Stimulated activated CD8-positive, alpha-beta memory T cell treated with anti-CD3 and anti-CD28 coated beads, Interleukin-4, amount 100 ng/mL, for 48 hours (primary cell): Measurements from ENCODE around the gene XPNPEP3.
"Not testable (repeated sequence)": the region's sequence is repeated elsewhere in the genome, so short reads cannot be mapped to it uniquely, and the experiment has no call there.

Source experiments
- DNase-seq: peaks from one replicate; pipeline ENCODE4 v3.0.0-alpha.2; 2020

The XPNPEP3 gene

GRCh38 chr22:40862013-40862412, 5.1 kb downstream of the XPNPEP3 start, which contains the start of gene DNAJB7:
DNAJB7 (minus strand) TSS chr22:40862113; CDS start chr22:40861994, 119 bp downstream.
- DNase-seq, result no peak

DNA sequence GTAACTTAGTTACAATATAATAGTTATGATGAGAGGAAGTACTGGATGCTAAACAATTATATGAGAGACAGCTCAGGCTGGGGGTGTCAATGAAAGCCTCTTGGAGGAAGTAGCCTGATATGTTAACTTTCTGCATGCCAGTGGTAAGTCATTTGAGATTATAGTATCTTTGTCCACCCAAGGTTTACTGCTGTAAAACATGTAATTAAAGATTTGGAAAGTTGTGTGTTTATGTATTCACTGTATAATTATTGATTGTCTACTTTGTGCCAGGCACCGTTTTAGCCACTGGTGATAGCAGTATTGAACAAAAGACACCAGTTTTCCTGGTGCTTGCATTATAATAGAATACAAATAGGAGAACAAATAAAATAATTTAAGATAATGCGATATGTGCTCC, 5.6 kb downstream of the XPNPEP3 start:
- DNase-seq, result no peak

- no peak for DNase-seq
These were observed 10.2 kb downstream of the XPNPEP3 start for GRCh38 chr22:40867109-40867508.

DNA sequence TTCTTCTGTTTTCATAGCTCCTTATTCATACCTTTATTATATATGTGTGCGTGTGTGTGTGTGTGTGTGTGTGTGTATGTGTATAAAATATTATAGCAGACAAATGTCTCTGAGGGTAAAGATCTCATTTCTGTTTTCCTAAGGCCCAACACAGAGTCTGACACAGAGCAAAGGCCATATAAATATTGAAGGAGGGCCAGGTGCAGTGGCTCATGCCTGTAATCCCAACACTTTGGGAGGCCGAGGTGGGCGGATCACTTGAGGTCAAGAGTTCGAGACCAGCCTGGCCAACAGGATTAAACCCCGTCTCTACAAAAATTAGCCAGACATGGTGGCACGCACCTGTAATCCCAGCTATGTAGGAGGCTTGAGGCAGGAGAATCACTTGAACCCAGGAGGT, 11.4 kb downstream of the XPNPEP3 start:
- DNase-seq, result not testable (repeated sequence)

DNA sequence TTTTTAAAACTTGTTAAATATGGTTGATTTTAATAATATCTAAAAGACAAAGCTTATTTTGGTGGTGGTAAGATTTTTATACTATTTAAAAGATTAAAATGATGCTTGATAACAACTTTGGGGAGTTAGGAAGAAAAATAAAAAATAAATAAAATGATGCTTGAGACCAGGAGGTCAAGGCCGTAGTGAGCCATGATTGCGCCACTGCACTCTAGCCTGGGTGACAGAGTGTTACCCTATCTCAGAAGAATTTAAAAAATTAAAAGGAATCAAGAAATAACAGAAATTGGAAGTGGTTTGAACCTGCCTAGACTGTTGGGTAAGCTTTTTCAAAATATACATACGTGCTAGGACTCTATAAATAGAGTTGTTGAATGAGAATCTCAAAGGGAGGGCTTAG, 17.1 kb downstream of the XPNPEP3 start:
- no peak for DNase-seq

GRCh38 chr22:40875111-40875510, 18.2 kb downstream of the XPNPEP3 start:
- no peak for DNase-seq

DNA sequence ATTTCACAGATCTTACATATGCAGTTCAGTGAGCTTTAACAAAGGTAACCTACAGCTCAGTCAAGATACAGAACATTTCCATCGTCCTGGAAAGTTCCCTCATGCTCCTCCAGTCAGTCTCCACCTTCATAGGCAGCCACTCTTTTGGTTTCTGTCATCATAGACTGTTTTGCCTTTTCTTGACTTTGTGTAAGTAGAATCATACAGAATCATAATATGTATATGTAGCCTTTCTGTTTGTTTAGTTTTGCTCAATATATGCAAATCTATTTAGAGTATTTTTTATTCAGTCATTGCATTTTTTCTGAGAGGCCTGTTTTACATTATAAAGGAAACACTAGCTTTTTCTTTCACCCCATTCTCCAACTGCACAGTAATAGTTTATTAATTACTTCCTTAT, 20.0 kb downstream of the XPNPEP3 start:
- DNase-seq, result no peak

DNA sequence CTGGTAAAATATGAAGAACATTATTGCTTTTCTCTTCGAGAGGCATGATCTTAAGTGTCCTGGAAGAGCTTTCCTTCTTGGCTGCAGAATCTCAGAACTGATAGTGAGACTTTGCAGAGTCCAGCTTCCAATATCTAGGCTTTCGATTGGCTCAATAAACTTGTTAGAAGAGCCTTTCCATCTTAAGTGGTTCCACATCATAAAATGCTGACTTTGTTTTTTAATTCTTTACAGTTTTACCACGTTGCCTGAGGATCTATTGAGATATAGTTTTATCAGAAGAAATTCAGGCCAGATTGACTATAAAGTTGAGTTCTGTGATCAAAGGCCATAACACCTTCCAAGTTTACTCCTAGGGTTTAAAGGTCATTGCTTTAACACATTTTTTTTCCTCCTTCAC, 20.5 kb downstream of the XPNPEP3 start:
- no peak for DNase-seq

GRCh38 chr22:40878922-40879321, 22.0 kb downstream of the XPNPEP3 start:
- DNase-seq, result no peak

- no peak for DNase-seq
These were observed 32.2 kb downstream of the XPNPEP3 start for GRCh38 chr22:40889116-40889515.

DNA sequence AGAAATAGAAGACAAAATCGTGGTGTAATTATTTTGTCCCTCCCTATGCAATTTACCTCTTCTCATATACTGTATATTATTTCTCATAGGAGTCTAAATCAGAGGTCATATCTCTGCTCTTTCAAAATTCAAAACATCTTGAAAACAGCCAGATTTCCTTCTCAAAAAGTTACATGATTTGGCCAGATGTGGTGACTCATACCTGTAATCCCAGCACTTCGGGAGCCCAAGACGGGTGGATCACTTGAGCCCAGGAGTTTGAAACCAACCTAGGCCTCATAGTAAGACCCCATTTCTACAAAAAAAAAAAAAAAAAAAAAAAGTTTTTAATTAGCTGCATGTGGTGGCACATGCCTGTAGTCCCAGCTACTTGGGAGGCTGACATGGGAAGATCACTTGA, 33.9 kb downstream of the XPNPEP3 start:
- DNase-seq, result no peak

GRCh38 chr22:40894417-40894816, 37.5 kb downstream of the XPNPEP3 start:
- no peak for DNase-seq

GRCh38 chr22:40898850-40899357, 42.0 kb downstream of the XPNPEP3 start:
- peak; percentile 36 for DNase-seq

DNA sequence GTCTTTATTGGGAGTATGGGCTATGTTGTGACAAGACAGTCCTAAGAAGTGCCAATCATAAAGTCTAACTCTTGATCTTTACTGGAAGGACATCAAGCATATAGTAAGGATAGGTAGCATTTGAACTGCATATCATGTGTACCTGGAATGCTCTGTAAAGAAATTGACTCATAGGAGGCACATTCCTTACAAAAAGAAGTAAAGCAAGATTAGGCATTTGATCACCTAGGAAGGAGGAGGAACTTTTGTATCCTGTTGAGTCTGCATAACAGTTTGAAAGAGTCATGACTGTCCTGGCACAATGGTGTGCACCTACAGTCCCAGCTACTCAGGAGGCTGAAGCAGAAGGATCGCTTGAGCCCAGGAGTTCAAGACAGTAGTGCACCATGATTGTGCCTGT, 47.2 kb downstream of the XPNPEP3 start:
- DNase-seq, result no peak

DNA sequence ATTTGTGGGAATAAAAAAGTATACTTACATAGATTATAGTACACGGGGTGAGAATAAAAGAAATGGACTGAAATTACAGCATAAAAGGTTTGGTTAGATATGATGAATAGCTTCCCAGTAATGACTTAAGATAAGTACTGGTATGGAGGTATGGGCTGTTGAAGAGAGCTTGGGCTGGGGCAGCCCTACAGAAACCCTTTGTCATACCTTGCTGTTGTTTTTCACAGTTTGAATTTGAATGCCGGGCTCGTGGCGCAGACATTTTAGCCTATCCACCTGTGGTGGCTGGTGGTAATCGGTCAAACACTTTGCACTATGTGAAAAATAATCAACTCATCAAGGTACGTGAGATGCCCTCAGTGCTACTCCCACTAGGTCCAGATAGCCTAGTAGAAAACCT, 51.9 kb downstream of the XPNPEP3 start:
- no peak for DNase-seq

GRCh38 chr22:40911772-40912171, 54.8 kb downstream of the XPNPEP3 start:
- DNase-seq, result no peak

DNA sequence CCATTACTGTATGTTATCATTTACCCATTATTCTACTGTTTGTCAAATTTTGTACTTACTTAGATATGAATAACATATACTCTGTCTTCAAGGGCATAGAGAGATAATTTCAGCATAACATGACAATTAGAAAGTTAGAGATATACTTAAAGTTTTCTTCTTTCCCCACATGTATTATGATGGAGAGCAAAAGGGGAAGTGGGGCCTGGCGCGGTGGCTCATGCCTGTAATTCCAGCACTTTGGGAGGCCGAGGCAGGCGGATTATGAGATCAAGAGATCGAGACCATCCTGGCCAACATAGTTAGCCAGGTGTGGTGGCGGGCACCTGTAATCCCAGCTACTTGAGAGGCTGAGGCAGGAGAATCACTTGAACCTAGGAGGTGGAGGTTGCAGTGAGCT, 56.0 kb downstream of the XPNPEP3 start:
- not testable (repeated sequence) for DNase-seq

GRCh38 chr22:40919446-40919845, 62.5 kb downstream of the XPNPEP3 start:
- DNase-seq, result no peak

DNA sequence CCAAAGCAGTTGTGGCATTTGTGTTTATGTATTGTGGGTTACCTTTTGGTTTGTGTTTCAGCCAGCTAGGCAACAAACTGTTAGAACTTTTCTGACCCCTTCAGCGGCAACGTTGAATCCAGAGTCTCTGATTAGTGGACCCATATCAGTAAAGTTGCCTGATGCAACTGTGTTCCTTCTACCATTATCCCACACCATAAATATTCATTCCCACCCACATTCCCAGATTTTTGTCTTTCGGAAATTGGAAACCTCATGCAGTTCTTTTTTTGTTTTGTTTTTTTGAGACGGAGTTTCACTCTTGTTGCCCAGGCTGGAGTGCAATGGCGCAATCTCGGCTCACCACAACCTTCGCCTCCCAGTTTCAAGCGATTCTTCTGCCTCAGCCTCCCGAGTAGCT, 63.6 kb downstream of the XPNPEP3 start:
- DNase-seq, result no peak

DNA sequence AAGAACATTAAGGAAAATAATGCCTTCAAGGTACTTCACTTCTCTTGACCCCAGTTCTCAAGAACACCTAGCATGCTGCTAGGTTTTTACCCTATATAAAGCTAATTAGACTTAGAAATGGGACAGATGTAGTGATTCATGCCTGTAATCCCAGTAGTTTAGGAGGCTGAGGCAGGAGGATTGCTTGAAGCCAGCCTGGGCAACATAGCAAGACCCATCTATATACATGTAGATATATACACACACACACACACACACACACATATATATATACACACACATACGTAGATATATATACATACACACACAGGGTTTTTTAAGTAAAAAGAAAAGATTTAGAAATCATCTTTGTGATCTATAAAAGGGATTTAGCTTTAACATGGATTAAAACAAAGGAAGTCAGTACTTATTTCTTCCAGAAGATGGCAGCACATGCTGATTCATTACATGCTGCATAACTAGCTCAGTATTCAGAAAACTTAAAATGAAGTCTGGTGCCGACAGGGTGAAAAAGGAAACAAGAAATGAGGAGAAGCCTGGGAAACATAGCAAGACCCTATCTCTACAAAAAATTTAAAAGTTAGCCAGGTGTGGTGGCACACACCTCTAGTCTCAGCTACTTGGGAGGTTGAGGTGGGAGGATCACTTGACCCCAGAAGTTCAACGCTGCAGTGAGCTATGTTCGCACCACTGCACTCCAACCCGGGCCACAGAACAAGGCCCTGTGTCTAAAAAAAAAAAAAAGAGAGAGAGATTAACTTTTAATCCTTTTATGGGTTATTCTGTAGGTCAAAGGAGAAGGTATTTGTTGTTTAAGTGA, 65.7 kb downstream of the XPNPEP3 start:
- DNase-seq, result no peak

DNA sequence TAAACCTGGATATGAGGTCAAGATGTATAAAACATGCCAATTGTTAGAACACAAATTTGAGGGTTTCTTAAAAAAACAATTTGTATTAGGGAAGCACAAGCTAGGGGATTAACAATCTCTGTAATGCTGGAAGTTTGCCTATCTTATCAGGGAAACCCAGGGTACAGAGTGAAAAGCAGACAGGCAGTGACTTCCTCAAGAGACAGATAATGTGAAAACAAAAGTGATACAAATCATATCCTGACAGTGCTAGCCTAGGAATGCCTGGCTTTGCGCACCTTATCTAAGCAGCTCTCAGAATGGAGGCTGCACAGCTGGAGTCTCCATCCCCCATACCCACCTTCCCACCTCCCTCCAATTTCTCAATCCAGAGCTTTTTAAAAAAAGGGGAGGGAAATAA, 71.7 kb downstream of the XPNPEP3 start:
- no peak for DNase-seq

- DNase-seq, result no peak
These were observed 75.4 kb downstream of the XPNPEP3 start for GRCh38 chr22:40932396-40932795.

DNA sequence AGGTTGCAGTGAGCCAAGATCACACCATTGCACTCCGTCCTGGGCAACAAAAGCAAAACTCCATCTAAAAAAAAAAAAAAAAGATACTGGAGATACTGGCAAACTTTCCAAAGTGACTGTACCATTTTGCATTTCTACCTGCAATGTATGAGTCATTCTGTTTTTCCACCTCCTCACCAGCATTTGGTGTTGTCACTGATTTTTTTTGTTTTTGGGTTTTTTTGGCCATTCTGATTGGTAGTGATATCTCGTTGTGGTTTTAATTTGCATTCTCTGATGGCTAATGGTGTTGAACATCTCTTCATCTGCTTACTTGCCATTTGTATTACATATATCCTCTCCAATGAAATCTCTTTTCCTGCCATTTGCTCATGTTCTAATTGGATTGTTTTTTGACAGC, 82.3 kb downstream of the XPNPEP3 start:
- DNase-seq, result no peak

- DNase-seq, result peak; percentile 98
These were observed 94.2 kb downstream of the XPNPEP3 start, which contains the start of gene RBX1 for GRCh38 chr22:40950962-40951794. RBX1 (plus strand) TSS chr22:40951378; CDS start chr22:40951399, 21 bp downstream.
